HUES6 (cell line): Measurements from ENCODE around the gene FAR1.
A peak's percentile ranks its signal among the peaks of the same experiment; 100 is the strongest.
"Not testable (repeated sequence)": the region's sequence is repeated elsewhere in the genome, so short reads cannot be mapped to it uniquely, and the experiment has no call there.

Experiments used
- H3K27ac ChIP-seq: 2 replicates; pipeline ENCODE4 v1.7.0; 2013; ENCODE audit warnings: low read depth, mild to moderate bottlenecking, low read length, inconsistent platforms
- H3K27me3 ChIP-seq: 2 replicates; pipeline ENCODE4 v1.6.1; 2013; ENCODE audit warnings: low read length; ENCODE audit not compliant: control insufficient read depth, insufficient read depth
- H3K36me3 ChIP-seq: 2 replicates; pipeline ENCODE4 v1.6.1; 2013; ENCODE audit warnings: low read length; ENCODE audit not compliant: control insufficient read depth, insufficient read depth
- H3K4me1 ChIP-seq: 2 replicates; pipeline ENCODE4 v1.6.1; 2013; ENCODE audit warnings: low read length; ENCODE audit not compliant: control insufficient read depth, insufficient read depth
- H3K4me3 ChIP-seq: 2 replicates; pipeline ENCODE4 v1.5.1; 2013; ENCODE audit warnings: low read depth, low read length
- H3K9ac ChIP-seq: one replicate; pipeline ENCODE4 v1.6.1; 2013; ENCODE audit warnings: mild to moderate bottlenecking, low read length
- H3K9me3 ChIP-seq: 2 replicates; pipeline ENCODE4 v1.6.1; 2013; ENCODE audit warnings: low read depth, low read length; ENCODE audit not compliant: control insufficient read depth, insufficient read depth

Gene FAR1, protein sequence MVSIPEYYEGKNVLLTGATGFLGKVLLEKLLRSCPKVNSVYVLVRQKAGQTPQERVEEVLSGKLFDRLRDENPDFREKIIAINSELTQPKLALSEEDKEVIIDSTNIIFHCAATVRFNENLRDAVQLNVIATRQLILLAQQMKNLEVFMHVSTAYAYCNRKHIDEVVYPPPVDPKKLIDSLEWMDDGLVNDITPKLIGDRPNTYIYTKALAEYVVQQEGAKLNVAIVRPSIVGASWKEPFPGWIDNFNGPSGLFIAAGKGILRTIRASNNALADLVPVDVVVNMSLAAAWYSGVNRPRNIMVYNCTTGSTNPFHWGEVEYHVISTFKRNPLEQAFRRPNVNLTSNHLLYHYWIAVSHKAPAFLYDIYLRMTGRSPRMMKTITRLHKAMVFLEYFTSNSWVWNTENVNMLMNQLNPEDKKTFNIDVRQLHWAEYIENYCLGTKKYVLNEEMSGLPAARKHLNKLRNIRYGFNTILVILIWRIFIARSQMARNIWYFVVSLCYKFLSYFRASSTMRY

GRCh38 chr11:13668102-13668956 lies at the start of gene FAR1:
Gene FAR1, plus strand, starts transcription at chr11:13668668. Its CDS starts 26,098 bp downstream, at chr11:13694766.
- H3K9me3 ChIP-seq = no peaks in the 10 kb centered on the region; the same call in 1 of the 2 replicates
- H3K9ac ChIP-seq = peak within 1 kb of the TSS; percentile 88
- peaks cover 15% of the 10 kb centered on the region for H3K4me1 ChIP-seq
- peak within 1 kb of the TSS; percentile 75; the same call in 1 of the 2 replicates for H3K27ac ChIP-seq
- H3K36me3 ChIP-seq = no peaks in the 10 kb centered on the region
- peak within 1 kb of the TSS; percentile 80 for H3K4me3 ChIP-seq
- H3K27me3 ChIP-seq = no peaks in the 10 kb centered on the region

- Histone ChIP-seq H3K9me3 (peaks cover 6% of the 10 kb centered on the region; the same call in 1 of the 2 replicates), H3K4me1 (no peaks in the 10 kb centered on the region), H3K27me3 (no peaks in the 10 kb centered on the region), H3K27ac (no peak overlapping the region), H3K4me3 (no peak overlapping the region), H3K9ac (no peak overlapping the region), H3K36me3 (no peaks in the 10 kb centered on the region)
These were observed 48.4 kb upstream of the FAR1 start for GRCh38 chr11:13620063-13620462.

GRCh38 chr11:13626818-13627217 lies 41.6 kb upstream of the FAR1 start:
- H3K4me1 ChIP-seq, H3K9ac ChIP-seq, H3K9me3 ChIP-seq, H3K27ac ChIP-seq, H3K4me3 ChIP-seq, H3K27me3 ChIP-seq, H3K36me3 ChIP-seq: not testable (repeated sequence)

DNA sequence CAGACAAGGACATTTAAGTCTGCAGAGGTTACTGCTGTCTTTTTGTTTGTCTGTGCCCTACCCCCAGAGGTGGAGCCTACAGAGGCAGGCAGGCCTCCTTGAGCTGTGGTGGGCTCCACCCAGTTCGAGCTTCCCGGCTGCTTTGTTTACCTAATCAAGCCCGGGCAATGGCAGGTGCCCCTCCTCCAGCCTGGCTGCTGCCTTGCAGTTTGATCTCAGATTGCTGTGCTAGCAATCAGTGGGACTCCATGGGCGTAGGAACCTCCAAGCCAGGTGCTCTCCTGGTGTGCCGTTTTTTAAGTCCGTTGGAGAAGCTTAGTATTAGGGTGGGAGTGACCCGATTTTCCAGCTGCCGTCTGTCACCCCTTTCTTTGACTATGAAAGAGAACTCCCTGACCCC lies 39.8 kb upstream of the FAR1 start:
- not testable (repeated sequence) for H3K9ac ChIP-seq, H3K4me1 ChIP-seq, H3K4me3 ChIP-seq, H3K27ac ChIP-seq, H3K36me3 ChIP-seq, H3K27me3 ChIP-seq, H3K9me3 ChIP-seq

DNA sequence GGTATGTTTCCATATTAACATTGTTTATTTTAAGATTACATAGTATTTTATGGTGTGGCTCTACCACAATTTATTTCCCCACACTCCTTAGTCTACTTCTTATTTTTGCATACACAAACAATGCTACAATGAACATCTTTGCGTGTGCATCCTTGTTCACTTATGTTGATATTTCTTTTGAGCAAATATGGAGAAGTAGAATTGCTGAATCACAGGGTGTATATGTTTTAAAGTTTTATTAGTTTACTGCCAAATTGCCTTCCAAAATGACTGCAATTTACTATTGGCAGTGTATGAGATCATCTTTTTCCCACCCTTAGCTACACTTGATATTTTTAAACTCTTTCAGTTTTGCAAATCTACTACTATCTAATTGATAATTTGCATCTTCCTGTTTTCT lies 38.7 kb upstream of the FAR1 start:
- Histone ChIP-seq H3K9ac (no peak overlapping the region), H3K4me3 (no peak overlapping the region), H3K9me3 (peaks cover 7% of the 10 kb centered on the region), H3K36me3 (no peaks in the 10 kb centered on the region), H3K27ac (no peak overlapping the region), H3K27me3 (no peaks in the 10 kb centered on the region), H3K4me1 (no peaks in the 10 kb centered on the region; the same call in 1 of the 2 replicates)

DNA sequence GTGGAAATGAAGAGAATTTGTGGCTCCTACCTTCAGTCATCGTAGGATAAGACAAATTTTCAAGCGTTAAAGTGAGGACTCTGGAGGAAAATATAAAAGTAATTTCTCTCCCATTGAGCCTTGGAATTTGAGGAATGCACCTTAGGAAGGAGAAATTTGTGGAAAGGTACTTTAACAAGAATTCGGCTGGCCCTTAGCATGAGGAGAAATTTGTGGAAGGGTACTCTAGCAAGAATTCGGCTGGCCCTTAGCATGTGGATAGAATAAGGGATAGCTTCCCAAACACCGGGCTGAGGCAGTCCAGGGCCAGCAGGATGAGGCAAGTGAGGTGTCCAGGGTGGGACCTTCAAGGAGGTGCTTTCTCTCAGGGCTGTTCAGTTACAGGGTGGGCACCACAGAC lies 33.2 kb upstream of the FAR1 start:
- H3K4me3 ChIP-seq = no peak overlapping the region
- no peak overlapping the region for H3K9ac ChIP-seq
- no peaks in the 10 kb centered on the region for H3K27me3 ChIP-seq
- H3K36me3 ChIP-seq = no peaks in the 10 kb centered on the region
- H3K27ac ChIP-seq = no peak overlapping the region
- peaks cover 6% of the 10 kb centered on the region; the same call in 1 of the 2 replicates for H3K4me1 ChIP-seq
- H3K9me3 ChIP-seq = peaks cover 3% of the 10 kb centered on the region; the same call in 1 of the 2 replicates

- Histone ChIP-seq H3K4me3 (no peak overlapping the region), H3K27me3 (no peaks in the 10 kb centered on the region)
These were observed 32.7 kb upstream of the FAR1 start for GRCh38 chr11:13635804-13636203.

DNA sequence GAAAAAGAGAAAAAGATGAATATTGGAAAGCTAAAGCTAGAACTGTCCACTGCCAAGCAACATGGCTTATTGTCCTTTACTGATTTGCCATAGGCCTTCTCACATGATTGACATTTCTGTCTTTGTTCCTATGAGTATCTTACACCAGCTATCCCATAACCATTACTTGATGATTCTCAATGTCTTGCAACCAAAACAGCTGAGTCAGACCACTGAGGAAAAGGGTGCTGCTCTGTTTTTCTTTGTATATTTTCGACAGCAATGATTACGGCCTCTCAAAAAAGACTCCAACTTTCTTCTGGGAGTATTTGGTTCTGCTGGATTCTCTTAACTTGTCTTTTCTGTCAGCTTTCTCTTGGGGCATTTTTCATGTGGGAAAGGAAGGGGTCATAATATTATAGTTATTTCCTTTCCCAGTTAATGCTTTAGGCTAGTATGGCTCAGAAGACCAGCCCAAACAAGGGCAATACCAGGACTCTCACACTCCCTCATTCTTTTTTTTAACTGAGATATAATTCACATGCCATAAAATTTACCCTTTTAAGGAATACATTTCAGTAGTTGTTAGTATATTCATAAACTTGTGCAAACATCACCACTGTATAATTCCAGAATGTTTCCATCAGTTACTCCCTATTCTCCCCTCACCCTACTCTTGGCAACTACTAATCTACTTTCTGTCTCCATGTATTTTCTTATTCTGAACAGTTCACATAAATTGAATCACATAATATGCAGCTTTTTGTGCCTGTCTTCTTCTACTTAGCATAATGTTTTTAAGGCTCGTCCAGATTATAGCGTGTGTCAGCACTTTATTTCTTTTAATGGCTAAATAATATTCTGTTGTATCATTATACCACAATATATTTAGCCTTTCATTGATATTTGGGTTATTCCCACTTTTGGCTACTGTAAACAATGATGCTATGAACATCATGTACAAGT lies 31.1 kb upstream of the FAR1 start:
- Histone ChIP-seq H3K4me3 (no peak overlapping the region), H3K36me3 (no peaks in the 10 kb centered on the region), H3K27me3 (no peaks in the 10 kb centered on the region), H3K4me1 (peaks cover 6% of the 10 kb centered on the region; the same call in 1 of the 2 replicates), H3K9ac (no peak overlapping the region), H3K27ac (no peak overlapping the region), H3K9me3 (peaks cover 3% of the 10 kb centered on the region; the same call in 1 of the 2 replicates)

More at GRCh38 chr11:13635804-13636203, 32.7 kb upstream of the FAR1 start:
- Histone ChIP-seq H3K27ac (no peak overlapping the region), H3K9ac (no peak overlapping the region), H3K36me3 (no peaks in the 10 kb centered on the region), H3K4me1 (peaks cover 6% of the 10 kb centered on the region; the same call in 1 of the 2 replicates), H3K9me3 (peaks cover 3% of the 10 kb centered on the region; the same call in 1 of the 2 replicates)

DNA sequence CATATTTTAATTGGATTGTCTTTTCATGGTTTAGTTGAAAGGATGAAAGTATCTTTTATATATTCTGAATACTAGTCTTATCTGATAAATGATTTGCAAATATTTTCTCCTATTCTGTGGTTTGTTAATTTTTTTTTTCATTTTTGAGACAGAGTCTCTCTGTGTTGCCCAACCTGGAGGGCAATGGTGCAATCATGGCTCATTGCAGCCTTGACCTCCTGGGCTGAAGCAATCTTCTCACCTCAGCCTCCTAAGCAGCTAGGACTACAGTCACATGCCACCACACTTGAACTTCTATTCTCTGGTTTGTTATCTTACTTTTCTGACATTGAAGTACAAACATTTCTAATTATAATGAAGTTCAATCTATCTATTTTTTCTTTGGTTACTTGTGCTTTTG lies 30.0 kb upstream of the FAR1 start:
- Histone ChIP-seq H3K36me3 (no peaks in the 10 kb centered on the region), H3K9me3 (peaks cover 3% of the 10 kb centered on the region; the same call in 1 of the 2 replicates), H3K9ac (no peak overlapping the region), H3K27me3 (no peaks in the 10 kb centered on the region), H3K4me1 (peaks cover 6% of the 10 kb centered on the region; the same call in 1 of the 2 replicates), H3K4me3 (no peak overlapping the region), H3K27ac (no peak overlapping the region)

GRCh38 chr11:13644997-13645687 lies 23.3 kb upstream of the FAR1 start:
- Histone ChIP-seq H3K4me1 (no peaks in the 10 kb centered on the region), H3K27me3 (no peaks in the 10 kb centered on the region), H3K9me3 (no peaks in the 10 kb centered on the region), H3K4me3 (no peak overlapping the region), H3K36me3 (no peaks in the 10 kb centered on the region), H3K9ac (no peak overlapping the region), H3K27ac (no peak overlapping the region)
